Gastroesophageal sphincter (tissue), 4 donors: ENCODE measurements around the gene PATJ. TPM values are rescaled to one million over a fixed set of nuclear protein-coding genes. Genes with fewer than 3 reads are reported as not detected.

Source experiments
- ATAC-seq: fragments of 150-250 bp; one replicate; pipeline ENCODE4 v1.9.1; 2016; ENCODE audit warnings: mild to moderate bottlenecking, moderate library complexity
- H3K27ac ChIP-seq, 4 donors: fragments of 200-600 bp; sonication (generic) in 3 of 4; 1 replicate in 3 of 4; 2 replicates in 1 of 4; pipeline ENCODE4 v1.5.1; 2016 to 2019
- H3K27me3 ChIP-seq: fragments of 200-600 bp; sonication (generic); one replicate; pipeline ENCODE4 v1.5.1; 2019
- H3K36me3 ChIP-seq, 2 donors: fragments of 200-600 bp; sonication (generic); one replicate each; pipeline ENCODE4 v1.5.1; 2019; ENCODE audit warnings: control low read depth in 1 of 2
- H3K4me1 ChIP-seq, 3 donors: fragments of 200-600 bp; sonication (generic); 1 replicate in 2 of 3; 2 replicates in 1 of 3; pipeline ENCODE4 v1.5.1; 2016 to 2019; ENCODE audit warnings: control low read depth in 2 of 3
- H3K4me3 ChIP-seq, 2 donors: fragments of 200-600 bp; sonication (generic); one replicate each; pipeline ENCODE4 v1.5.1; 2019; ENCODE audit warnings: mild to moderate bottlenecking in 1 of 2, moderate library complexity in 1 of 2
- H3K9me3 ChIP-seq, 3 donors: fragments of 200-600 bp; sonication (generic); one replicate each; pipeline ENCODE4 v1.5.1; 2017 to 2019; ENCODE audit warnings: control low read depth in 2 of 3
- EP300 ChIP-seq: sonication (generic); formaldehyde crosslinking; IDR thresholded peaks from one replicate; pipeline ENCODE4 v1.6.1; 2017; ENCODE audit warnings: antibody characterized with exemption, mild to moderate bottlenecking
- POLR2A ChIP-seq, 2 donors: fragments of 450-650 bp; IDR thresholded peaks; one replicate each; pipeline ENCODE4 v1.6.1; 2017; ENCODE audit warnings: antibody characterized with exemption in 2 of 2, mild to moderate bottlenecking in 2 of 2, moderate library complexity in 1 of 2
- POLR2AphosphoS5 ChIP-seq: sonication (generic); formaldehyde crosslinking; IDR thresholded peaks from one replicate; pipeline ENCODE4 v1.6.1; 2017; ENCODE audit warnings: antibody characterized with exemption
- WGBS, 2 donors: methylation state at CpG; one replicate each; pipeline ENCODE4 v1.1.5; 2018; ENCODE audit warnings: low coverage in 1 of 2; 5-methylcytosine and 5-hydroxymethylcytosine counted together
- total RNA-seq, 4 donors: library from RNA; depleted of rRNA; stranded (reverse); fragments of >200 nt; gene quantifications; one replicate each; pipeline ENCODE4 v1.1.0, GENCODE V29; 2016
- TF ChIP-seq, protein P1 (sequence below), 4 experiments: fragments of 200-600 bp in 2 of 4; fragments of 450-650 bp in 2 of 4; sonication (generic) in 1 of 4; IDR thresholded peaks; one replicate each; pipeline ENCODE4 v1.5.1; 2017 to 2019; ENCODE audit warnings: antibody characterized with exemption in 4 of 4, mild to moderate bottlenecking in 2 of 4, moderate library complexity in 2 of 4

The PATJ gene
- total RNA-seq, 4 donors from 2014 or later = 34.8 to 59.0 (median 37.1) TPM

DNA sequence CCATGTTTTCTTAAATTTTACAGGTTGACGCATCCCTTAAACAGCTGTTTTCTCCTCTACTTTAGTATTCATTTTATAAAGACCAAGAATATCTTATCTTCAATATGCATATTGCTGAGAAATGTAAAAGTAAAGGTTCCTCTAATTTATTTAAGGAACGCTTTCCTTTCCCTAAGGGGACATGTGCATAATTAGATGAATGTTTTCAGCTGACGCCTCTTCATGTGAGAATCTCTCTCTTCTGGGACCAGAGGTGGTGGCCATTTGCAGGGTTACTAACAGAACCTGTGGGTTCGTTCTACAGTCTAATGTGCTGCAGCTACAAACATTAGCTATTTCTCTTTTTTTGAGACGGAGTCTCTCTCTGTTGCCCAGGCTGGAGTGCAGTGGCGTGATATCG lies 304.6 kb downstream of the PATJ start:
- H3K36me3 ChIP-seq = peaks cover 0 to 15% of the 10 kb centered on the region in 2 donors
- ATAC-seq = no peak
- WGBS, 2 donors = 86 to 100% methylated on average over 1 to 5 of the region's 7 CpGs
- H3K9me3 ChIP-seq = no peaks in the 10 kb centered on the region
- H3K4me1 ChIP-seq = no peaks in the 10 kb centered on the region
- no peak for TF ChIP-seq EP300
- TF ChIP-seq, protein P1, sequence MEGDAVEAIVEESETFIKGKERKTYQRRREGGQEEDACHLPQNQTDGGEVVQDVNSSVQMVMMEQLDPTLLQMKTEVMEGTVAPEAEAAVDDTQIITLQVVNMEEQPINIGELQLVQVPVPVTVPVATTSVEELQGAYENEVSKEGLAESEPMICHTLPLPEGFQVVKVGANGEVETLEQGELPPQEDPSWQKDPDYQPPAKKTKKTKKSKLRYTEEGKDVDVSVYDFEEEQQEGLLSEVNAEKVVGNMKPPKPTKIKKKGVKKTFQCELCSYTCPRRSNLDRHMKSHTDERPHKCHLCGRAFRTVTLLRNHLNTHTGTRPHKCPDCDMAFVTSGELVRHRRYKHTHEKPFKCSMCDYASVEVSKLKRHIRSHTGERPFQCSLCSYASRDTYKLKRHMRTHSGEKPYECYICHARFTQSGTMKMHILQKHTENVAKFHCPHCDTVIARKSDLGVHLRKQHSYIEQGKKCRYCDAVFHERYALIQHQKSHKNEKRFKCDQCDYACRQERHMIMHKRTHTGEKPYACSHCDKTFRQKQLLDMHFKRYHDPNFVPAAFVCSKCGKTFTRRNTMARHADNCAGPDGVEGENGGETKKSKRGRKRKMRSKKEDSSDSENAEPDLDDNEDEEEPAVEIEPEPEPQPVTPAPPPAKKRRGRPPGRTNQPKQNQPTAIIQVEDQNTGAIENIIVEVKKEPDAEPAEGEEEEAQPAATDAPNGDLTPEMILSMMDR (IDR thresholded peaks at IDR 0.05) = no peak
- TF ChIP-seq POLR2A (IDR thresholded peaks at IDR 0.05) = no peak
- TF ChIP-seq POLR2AphosphoS5 = no peak
- H3K27me3 ChIP-seq = no peaks in the 10 kb centered on the region
- no peak overlapping the region for H3K27ac ChIP-seq
- no peak overlapping the region for H3K4me3 ChIP-seq

DNA sequence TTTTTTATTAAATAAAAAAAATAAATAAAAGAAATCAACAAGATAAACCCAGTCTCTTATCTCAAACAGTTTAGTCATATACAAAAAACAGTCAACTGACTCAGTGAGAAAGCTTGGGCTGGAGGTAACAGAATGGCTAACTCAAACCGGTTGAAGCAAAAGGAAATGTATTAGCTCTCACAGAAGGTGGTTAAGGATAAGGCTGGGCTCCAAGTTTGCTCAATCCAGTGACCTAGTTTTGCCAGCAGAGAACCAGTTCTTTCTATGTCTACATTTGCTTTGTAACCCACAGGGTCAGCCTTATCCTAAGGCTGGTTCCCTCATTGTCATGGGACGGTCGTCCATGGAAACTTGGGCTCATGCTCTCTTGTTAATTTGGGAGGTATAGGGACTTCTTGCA lies 307.9 kb downstream of the PATJ start:
- H3K27ac ChIP-seq = no peak overlapping the region

DNA sequence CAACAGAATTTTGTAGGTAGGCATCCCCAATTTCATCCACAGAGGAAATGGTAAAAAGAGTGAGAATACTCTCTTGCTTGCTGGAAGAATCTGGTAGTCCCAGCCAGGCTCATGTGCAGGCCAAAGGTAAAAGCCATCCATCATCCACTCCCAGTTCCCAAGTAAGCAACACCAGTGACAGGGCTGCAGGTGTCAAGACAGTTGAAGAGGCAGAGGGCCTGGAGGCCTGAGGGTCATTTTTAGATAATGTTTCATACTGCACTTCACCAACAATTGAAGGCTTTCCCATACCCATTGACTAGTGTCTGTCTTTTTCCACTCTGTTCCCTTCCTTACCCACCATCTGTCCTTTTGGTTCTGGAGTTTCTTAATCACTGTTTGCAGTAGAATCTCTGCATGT lies 310.7 kb downstream of the PATJ start:
- ATAC-seq = no peak

More for the DNA sequence above, 307.9 kb downstream of the PATJ start:
- Histone ChIP-seq H3K27me3 (no peaks in the 10 kb centered on the region), H3K9me3 (no peaks in the 10 kb centered on the region), H3K36me3 (peaks cover 0 to 18% of the 10 kb centered on the region in 2 donors), H3K4me3 (no peak overlapping the region), H3K4me1 (no peaks in the 10 kb centered on the region)
- no peak for TF ChIP-seq POLR2A (IDR thresholded peaks at IDR 0.05)
- TF ChIP-seq EP300 = no peak
- no peak for TF ChIP-seq POLR2AphosphoS5
- TF ChIP-seq, protein P1 (IDR thresholded peaks at IDR 0.05) = no peak
- no peak for ATAC-seq
- WGBS, 2 donors = 90 to 95% methylated on average over 3 of the region's 3 CpGs

DNA sequence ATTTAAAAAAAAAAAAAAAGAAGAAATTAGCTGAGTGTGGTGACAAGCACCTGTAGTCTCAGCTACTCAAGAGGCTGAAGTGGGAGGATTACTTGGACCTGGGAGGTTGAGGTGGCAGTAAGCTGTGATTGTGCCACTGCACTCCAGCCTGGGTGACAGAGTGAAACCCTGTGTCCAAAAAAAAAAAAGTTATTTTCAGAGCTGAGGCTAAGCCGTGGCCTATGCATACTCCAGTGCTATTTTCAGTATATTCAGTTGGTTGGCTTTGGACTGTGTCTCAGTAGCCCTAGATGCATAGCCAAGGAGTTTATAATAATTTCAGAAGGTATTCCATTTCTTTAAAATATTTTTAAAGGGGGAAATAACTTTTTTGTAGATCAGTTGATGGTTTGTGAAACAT lies 311.9 kb downstream of the PATJ start:
- no peak overlapping the region for H3K4me3 ChIP-seq
- H3K27ac ChIP-seq = no peak overlapping the region
- ATAC-seq = no peak
- H3K4me1 ChIP-seq = no peaks in the 10 kb centered on the region
- WGBS, 2 donors = 81 to 88% methylated on average over 1 of the region's 1 CpG
- no peaks in the 10 kb centered on the region for H3K9me3 ChIP-seq
- peaks cover 0 to 18% of the 10 kb centered on the region in 2 donors for H3K36me3 ChIP-seq
- no peak for TF ChIP-seq POLR2AphosphoS5
- no peak for TF ChIP-seq EP300
- TF ChIP-seq, protein P1 (IDR thresholded peaks at IDR 0.05) = no peak
- TF ChIP-seq POLR2A (IDR thresholded peaks at IDR 0.05) = no peak
- H3K27me3 ChIP-seq = no peaks in the 10 kb centered on the region

More for the DNA sequence above, 310.7 kb downstream of the PATJ start:
- H3K4me1 ChIP-seq = no peaks in the 10 kb centered on the region
- peaks cover 0 to 18% of the 10 kb centered on the region in 2 donors for H3K36me3 ChIP-seq
- no peak overlapping the region for H3K27ac ChIP-seq
- TF ChIP-seq EP300 (no peak), POLR2AphosphoS5 (no peak), POLR2A (IDR thresholded peaks at IDR 0.05) (no peak)
- TF ChIP-seq, protein P1 (IDR thresholded peaks at IDR 0.05) = no peak
- H3K27me3 ChIP-seq = no peaks in the 10 kb centered on the region
- no peak overlapping the region for H3K4me3 ChIP-seq
- H3K9me3 ChIP-seq = no peaks in the 10 kb centered on the region

DNA sequence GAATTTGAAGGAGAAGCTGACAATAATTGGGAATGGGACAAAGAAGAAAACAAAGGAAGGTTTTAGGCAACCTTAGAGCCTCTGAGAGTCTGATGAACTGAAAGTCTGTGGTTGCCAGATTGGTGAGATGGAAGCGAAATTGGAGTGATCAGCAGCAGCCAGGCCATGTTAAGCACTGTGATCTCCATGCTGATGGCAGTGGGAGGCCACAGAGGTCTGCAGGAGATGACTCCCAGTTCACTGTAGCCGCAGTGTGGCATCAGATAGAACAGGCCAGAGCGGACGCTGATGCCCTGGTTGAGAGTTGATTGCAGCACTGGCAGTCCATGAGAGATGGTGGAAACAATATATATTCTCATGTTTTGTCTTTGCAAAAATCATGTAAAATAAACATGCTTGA lies 314.9 kb downstream of the PATJ start:
- TF ChIP-seq POLR2AphosphoS5 = no peak
- TF ChIP-seq, protein P1 (IDR thresholded peaks at IDR 0.05) = no peak
- no peak for TF ChIP-seq EP300
- no peak for TF ChIP-seq POLR2A (IDR thresholded peaks at IDR 0.05)
- H3K36me3 ChIP-seq = no peaks in the 10 kb centered on the region
- no peak for ATAC-seq
- H3K4me1 ChIP-seq = no peaks in the 10 kb centered on the region
- H3K27ac ChIP-seq = no peak overlapping the region
- H3K27me3 ChIP-seq = no peaks in the 10 kb centered on the region
- no peak overlapping the region for H3K4me3 ChIP-seq
- H3K9me3 ChIP-seq = no peaks in the 10 kb centered on the region
- WGBS, 2 donors = 91 to 100% methylated on average over 1 of the region's 4 CpGs
